GM10248 (cell line): ENCODE data around the gene CCDC127.

Experiments
- CTCF ChIA-PET: fragments of 300-600 bp; sonication (Branson Sonifier 250); formaldehyde crosslinking; extraction: SDS; loops from one replicate; lab custom pipeline; 2021; ENCODE audit warnings: antibody characterized with exemption; lab: Yijun Ruan, JAX
- POLR2A ChIA-PET: fragments of 350-650 bp; sonication (Branson Sonifier 250); formaldehyde crosslinking; extraction: SDS; loops from one replicate; lab custom pipeline; 2020; ENCODE audit warnings: antibody characterized with exemption; lab: Yijun Ruan, JAX
- DNase-seq: peaks from one replicate; pipeline ENCODE4 v3.0.0; 2012; ENCODE audit errors: extremely low spot score
- CTCF ChIP-seq: IDR thresholded peaks from 2 replicates; pipeline ENCODE4 v1.5.1; 2012; ENCODE audit warnings: mild to moderate bottlenecking, low read depth; ENCODE audit errors: extremely low read depth, missing control alignments, control extremely low read depth

CCDC127 gene

GRCh38 chr5:171801-172331 is 46.1 kb downstream of the CCDC127 start:
- no peak for DNase-seq
- TF ChIP-seq CTCF: no peak
- POLR2A ChIA-PET: no interaction called here
- CTCF ChIA-PET: interaction anchor here (3.0 kb wide), 1 partner anchor 17 kb away, joined by 8 read pairs; no protein-coding TSS in a partner anchor

- CTCF ChIA-PET: interaction anchor here (3.0 kb wide), 1 partner anchor 17 kb away, joined by 8 read pairs; no protein-coding TSS in a partner anchor
- TF ChIP-seq CTCF: no peak
- POLR2A ChIA-PET: no interaction called here
- DNase-seq: no peak
Observed at GRCh38 chr5:170971-171800, 46.8 kb downstream of the CCDC127 start.

GRCh38 chr5:169728-170094 is 48.2 kb downstream of the CCDC127 start:
- POLR2A ChIA-PET: no interaction called here
- no peak for DNase-seq
- CTCF ChIA-PET: interaction anchor here (1.4 kb wide), 1 partner anchor 15 kb away, joined by 3 read pairs; no protein-coding TSS in a partner anchor
- no peak for TF ChIP-seq CTCF

- ChIA-PET POLR2A (no interaction called here), CTCF (interaction anchor here (1.4 kb wide), 1 partner anchor 16 kb away, joined by 3 read pairs; no protein-coding TSS in a partner anchor)
- no peak for DNase-seq
- TF ChIP-seq CTCF: no peak
Observed at GRCh38 chr5:169071-169727, 48.8 kb downstream of the CCDC127 start.

- no peak for DNase-seq
- TF ChIP-seq CTCF: no peak
- ChIA-PET POLR2A (no interaction called here), CTCF (no interaction called here)
Observed at GRCh38 chr5:167982-168660, 49.8 kb downstream of the CCDC127 start.

GRCh38 chr5:167511-167910 is 50.4 kb downstream of the CCDC127 start:
- CTCF ChIA-PET: no interaction called here

More at GRCh38 chr5:167511-167910, 50.4 kb downstream of the CCDC127 start:
- no peak for TF ChIP-seq CTCF
- POLR2A ChIA-PET: no interaction called here
- no peak for DNase-seq
